GM23338 (cell line): ENCODE measurements around the gene BCL2.

Experiments
- CREB1 ChIP-seq: fragments of 250-450 bp; sonication (Bioruptor Pico); IDR thresholded peaks from 2 replicates; pipeline ENCODE4 v1.5.0; 2020; ENCODE audit warnings: low read depth, mild to moderate bottlenecking, moderate library complexity
- CTCF ChIP-seq, 2 experiments: fragments of 200-600 bp in 1 of 2; sonication (generic) in 1 of 2; conservative IDR thresholded peaks; 2 replicates each; pipeline versions ENCODE4 v1.5.1 to v1.6.1; 2016 to 2017; ENCODE audit warnings: antibody characterized with exemption in 2 of 2, low read depth in 2 of 2, mild to moderate bottlenecking in 2 of 2, moderate library complexity in 1 of 2
- EZH2 ChIP-seq: fragments of 200-600 bp; sonication (generic); IDR thresholded peaks from one replicate; pipeline ENCODE4 v1.8.0; 2017; ENCODE audit warnings: antibody characterized with exemption, mild to moderate bottlenecking, low read depth; ENCODE audit not compliant: unreplicated experiment
- EZH2phosphoT487 ChIP-seq: fragments of 200-600 bp; sonication (generic); IDR thresholded peaks from one replicate; pipeline ENCODE4 v1.8.1; 2018; ENCODE audit warnings: antibody characterized with exemption; ENCODE audit not compliant: unreplicated experiment
- JUNB ChIP-seq: IDR thresholded peaks from one replicate; pipeline ENCODE4 v1.6.1; 2016; ENCODE audit warnings: antibody characterized with exemption; ENCODE audit not compliant: unreplicated experiment
- NANOG ChIP-seq: IDR thresholded peaks from 2 replicates; pipeline ENCODE4 v1.6.1; 2016; ENCODE audit warnings: antibody characterized with exemption, borderline replicate concordance
- POLR2AphosphoS5 ChIP-seq: IDR thresholded peaks from 2 replicates; pipeline ENCODE4 v1.6.1; 2016; ENCODE audit warnings: antibody characterized with exemption, low read depth
- REST ChIP-seq: IDR thresholded peaks from one replicate; pipeline ENCODE4 v1.6.1; 2018; ENCODE audit warnings: antibody characterized with exemption; ENCODE audit not compliant: unreplicated experiment

GRCh38 chr18:63298400-63299365 lies 20.9 kb downstream of the BCL2 start:
- TF ChIP-seq CTCF (conservative IDR thresholded peaks at IDR 0.05; ENCODE audit: low read depth in 2 of 2) (no peak), REST (no peak), EZH2phosphoT487 (no peak), EZH2 (no peak), POLR2AphosphoS5 (no peak), CREB1 (CRISPR knock-in tag) (no peak), NANOG (no peak), JUNB (no peak)
